ENCODE measurements around the gene MCOLN1. TPM values are rescaled to one million over a fixed set of nuclear protein-coding genes. Genes with fewer than 3 reads are reported as not detected.

MCOLN1 gene
- polyA plus RNA-seq, 1 donor (not counting 4 experiments of a cell fraction or from before 2014, with no cell fraction given), result 14.0 TPM

GRCh38 chr19:7545300-7545699 is 22.9 kb downstream of the MCOLN1 start:
- DNase-seq (ENCODE audit: low read depth, low spot score) (no peak), FAIRE-seq (no peak)
- no peaks in the 10 kb centered on the region for H3K27me3 ChIP-seq (ENCODE audit: control insufficient read depth, extremely low read depth, insufficient read depth, low read length)
- H3K79me2 ChIP-seq (ENCODE audit: control insufficient read depth, insufficient read depth, low read length), result no peaks in the 10 kb centered on the region
- no peaks in the 10 kb centered on the region for H3K9me1 ChIP-seq (ENCODE audit: control insufficient read depth, extremely low read depth, insufficient read depth, low read length)
- peaks cover 12 to 24% of the 10 kb centered on the region in 2 experiments for H3K36me3 ChIP-seq (ENCODE audit: control insufficient read depth in 2 of 2, extremely low read depth in 1 of 2, insufficient read depth in 2 of 2, low read length in 2 of 2)
- H3K9ac ChIP-seq (ENCODE audit: control insufficient read depth, extremely low read depth, insufficient read depth, low read length), result no peak overlapping the region
- no peak for TF ChIP-seq EZH2 (IDR thresholded peaks at IDR 0.05; ENCODE audit: low read length)
- TF ChIP-seq CTCF (optimal IDR thresholded peaks at IDR 0.05 in 1 of 3, IDR thresholded peaks at IDR 0.05 in 1 of 3, conservative IDR thresholded peaks at IDR 0.05 in 1 of 3; ENCODE audit: extremely low read depth in 1 of 3, insufficient read depth in 2 of 3, low read length in 3 of 3), result no peak
- no peak overlapping the region for H3K4me3 ChIP-seq (ENCODE audit: control insufficient read depth in 2 of 3, extremely low read depth in 1 of 3, insufficient read depth in 2 of 3, low read depth in 1 of 3, low read length in 3 of 3)
- no peak overlapping the region for H2AFZ ChIP-seq (ENCODE audit: control insufficient read depth, low read length)
- dilution Hi-C loops (cut with MboI; ENCODE audit: extremely low pct_ligation_motif_present, low sequenced_read_pairs), result no loop called here
- H3K9me3 ChIP-seq (ENCODE audit: control insufficient read depth, low read depth, low read length), result no peaks in the 10 kb centered on the region
- H4K20me1 ChIP-seq (ENCODE audit: control insufficient read depth, extremely low read depth, insufficient read depth, low read length), result no peaks in the 10 kb centered on the region
- no peak overlapping the region for H3K4me2 ChIP-seq (ENCODE audit: control insufficient read depth, extremely low read depth, insufficient read depth, low read depth, low read length)
- H3K27ac ChIP-seq (ENCODE audit: control insufficient read depth, insufficient read depth, low read length), result no peak overlapping the region
- H3K4me1 ChIP-seq (ENCODE audit: control insufficient read depth, extremely low read depth, insufficient read depth, low read length), result no peaks in the 10 kb centered on the region

- Histone ChIP-seq H3K9me1 (ENCODE audit: control insufficient read depth, extremely low read depth, insufficient read depth, low read length) (no peaks in the 10 kb centered on the region), H3K4me3 (ENCODE audit: control insufficient read depth in 2 of 3, extremely low read depth in 1 of 3, insufficient read depth in 2 of 3, low read depth in 1 of 3, low read length in 3 of 3) (no peak overlapping the region), H3K9me3 (ENCODE audit: control insufficient read depth, low read depth, low read length) (no peaks in the 10 kb centered on the region), H3K27ac (ENCODE audit: control insufficient read depth, insufficient read depth, low read length) (no peak overlapping the region), H3K27me3 (ENCODE audit: control insufficient read depth, extremely low read depth, insufficient read depth, low read length) (no peaks in the 10 kb centered on the region), H3K79me2 (ENCODE audit: control insufficient read depth, insufficient read depth, low read length) (no peaks in the 10 kb centered on the region), H2AFZ (ENCODE audit: control insufficient read depth, low read length) (no peak overlapping the region), H3K9ac (ENCODE audit: control insufficient read depth, extremely low read depth, insufficient read depth, low read length) (no peak overlapping the region), H3K4me2 (ENCODE audit: control insufficient read depth, extremely low read depth, insufficient read depth, low read depth, low read length) (no peak overlapping the region), H3K36me3 (ENCODE audit: control insufficient read depth in 2 of 2, extremely low read depth in 1 of 2, insufficient read depth in 2 of 2, low read length in 2 of 2) (peaks cover 15 to 25% of the 10 kb centered on the region in 2 experiments), H4K20me1 (ENCODE audit: control insufficient read depth, extremely low read depth, insufficient read depth, low read length) (no peaks in the 10 kb centered on the region), H3K4me1 (ENCODE audit: control insufficient read depth, extremely low read depth, insufficient read depth, low read length) (no peaks in the 10 kb centered on the region)
- TF ChIP-seq CTCF (optimal IDR thresholded peaks at IDR 0.05 in 1 of 3, IDR thresholded peaks at IDR 0.05 in 1 of 3, conservative IDR thresholded peaks at IDR 0.05 in 1 of 3; ENCODE audit: extremely low read depth in 1 of 3, insufficient read depth in 2 of 3, low read length in 3 of 3) (no peak), EZH2 (IDR thresholded peaks at IDR 0.05; ENCODE audit: low read length) (no peak)
- no peak for FAIRE-seq
- dilution Hi-C loops (cut with MboI; ENCODE audit: extremely low pct_ligation_motif_present, low sequenced_read_pairs), result no loop called here
- DNase-seq (ENCODE audit: low read depth, low spot score), result no peak
Measured at GRCh38 chr19:7545904-7546303, 23.5 kb downstream of the MCOLN1 start.

All from keratinocyte (primary cell).